HCT116 (cell line): ENCODE results near the gene EEPD1. TPM values are rescaled to one million over a fixed set of nuclear protein-coding genes. Genes with fewer than 3 reads are reported as not detected.

Experiments used
- ATAC-seq: fragments of 200-7000 bp; cut with Tn5 transposase; 2 replicates; pipeline ENCODE4 v1.9.1; 2020; ENCODE audit warnings: mild to moderate bottlenecking, moderate library complexity
- BruUV-seq: library from RNA; stranded (reverse); fragments of 400-500 nt; replicated peaks from 2 replicates; lab custom pipeline; 2021; lab: Mats Ljungman, UMichigan
- CTCF ChIA-PET: fragments of 300-600 bp; sonication (Branson Sonifier 250); formaldehyde crosslinking; loops from one replicate; lab custom pipeline; 2021; ENCODE audit warnings: antibody characterized with exemption; lab: Charles Lee
- POLR2A ChIA-PET: fragments of 300-600, 350-600 bp; sonication (Branson Sonifier 250); formaldehyde crosslinking; loops from one replicate; lab custom pipeline; 2021; ENCODE audit warnings: antibody characterized with exemption; lab: Charles Lee
- RAD21 ChIA-PET, 2 experiments: fragments of 300-600 bp; sonication (Branson Sonifier 250); formaldehyde crosslinking; loops; one replicate each; lab custom pipeline; 2023; ENCODE audit warnings: low total read pairs in 2 of 2; ENCODE audit not compliant: uncharacterized antibody in 2 of 2, unreplicated experiment in 2 of 2, low non-redundant PET in 1 of 2; lab: Charles Lee
- DNase-seq: peaks from one replicate; pipeline ENCODE4 v3.0.0-alpha.2; 2010; ENCODE audit warnings: low read depth, low spot score
- H2AFZ ChIP-seq: fragments of 200-600 bp; shearing (Covaris generic), sonication (generic); 2 replicates; pipeline ENCODE4 v1.6.1; 2017; ENCODE audit warnings: low read depth, mixed run types, mixed read lengths, antibody characterized with exemption, low read length; ENCODE audit not compliant: poor library complexity, severe bottlenecking
- H3K27ac ChIP-seq: 2 replicates; pipeline ENCODE4 v1.5.1; 2012; ENCODE audit warnings: low read depth, low read length
- H3K27me3 ChIP-seq: fragments of 200-600 bp; sonication (generic); 2 replicates; pipeline ENCODE4 v1.6.1; 2016; ENCODE audit warnings: mixed run types, low read length, mixed read lengths; ENCODE audit not compliant: insufficient read depth
- H3K36me3 ChIP-seq, 2 experiments: fragments of 200-500 bp in 1 of 2; fragments of 200-600 bp in 1 of 2; sonication (Bioruptor generic) in 1 of 2; sonication (generic) in 1 of 2; 2 replicates each; pipeline versions ENCODE4 v1.5.1 to v1.6.1; 2014 to 2016; ENCODE audit warnings: low read length in 2 of 2, inconsistent platforms in 1 of 2, mixed read lengths in 1 of 2, mixed run types in 1 of 2; ENCODE audit not compliant: insufficient read depth in 2 of 2, control insufficient read depth in 1 of 2
- H3K4me1 ChIP-seq, 2 experiments: fragments of 200-600 bp in 1 of 2; sonication (generic) in 1 of 2; 2 replicates each; pipeline versions ENCODE4 v1.5.1 to v1.6.1; 2012 to 2017; ENCODE audit warnings: low read length in 2 of 2, inconsistent platforms in 1 of 2, mild to moderate bottlenecking in 1 of 2, mixed read lengths in 1 of 2, mixed run types in 1 of 2, moderate library complexity in 1 of 2; ENCODE audit not compliant: insufficient read depth in 2 of 2, control insufficient read depth in 1 of 2
- H3K4me2 ChIP-seq: fragments of 200-600 bp; sonication (generic); 2 replicates; pipeline ENCODE4 v1.6.1; 2017; ENCODE audit warnings: mixed run types, low read length, mixed read lengths
- H3K4me3 ChIP-seq, 2 experiments: fragments of 200-600 bp in 1 of 2; sonication (generic) in 1 of 2; replicated peaks in 1 of 2; 2 replicates each; pipeline ENCODE4 v1.5.1; 2011 to 2016; ENCODE audit warnings: low read length in 2 of 2, control low read depth in 1 of 2, low read depth in 1 of 2, mild to moderate bottlenecking in 1 of 2, mixed read lengths in 1 of 2, mixed run types in 1 of 2
- H3K79me2 ChIP-seq: fragments of 200-600 bp; sonication (generic); 2 replicates; pipeline ENCODE4 v1.6.1; 2017; ENCODE audit warnings: mild to moderate bottlenecking, mixed run types, low read length, moderate library complexity, mixed read lengths; ENCODE audit not compliant: insufficient read depth
- H3K9ac ChIP-seq: fragments of 200-600 bp; sonication (generic); 2 replicates; pipeline ENCODE4 v1.6.1; 2016; ENCODE audit warnings: low read length, mixed read lengths
- H3K9me2 ChIP-seq: fragments of 200-600 bp; sonication (generic), shearing (Covaris generic); 2 replicates; pipeline ENCODE4 v1.6.1; 2017; ENCODE audit warnings: mixed run types, mild to moderate bottlenecking, moderate library complexity; ENCODE audit not compliant: insufficient read depth
- H3K9me3 ChIP-seq, 2 experiments: fragments of 200-500 bp in 1 of 2; fragments of 200-600 bp in 1 of 2; sonication (Bioruptor generic) in 1 of 2; sonication (generic) in 1 of 2; 2 replicates each; pipeline ENCODE4 v1.6.1; 2014 to 2017; ENCODE audit warnings: low read length in 2 of 2, mixed read lengths in 2 of 2, inconsistent platforms in 1 of 2, low read depth in 1 of 2, mild to moderate bottlenecking in 1 of 2, mixed run types in 1 of 2, moderate library complexity in 1 of 2; ENCODE audit not compliant: control insufficient read depth in 1 of 2, insufficient read depth in 1 of 2
- H4K20me1 ChIP-seq: fragments of 200-600 bp; sonication (generic), shearing (Covaris generic); 2 replicates; pipeline ENCODE4 v1.6.1; 2017; ENCODE audit warnings: mixed run types, mild to moderate bottlenecking, moderate library complexity; ENCODE audit not compliant: insufficient read depth
- CBX3 ChIP-seq: IDR thresholded peaks from 2 replicates; pipeline ENCODE4 v1.6.1; 2012; ENCODE audit warnings: low read depth
- CEBPB ChIP-seq: IDR thresholded peaks from 2 replicates; pipeline ENCODE4 v1.6.1; 2012; ENCODE audit warnings: low read depth
- EZH2 ChIP-seq: fragments of 200-600 bp; sonication (generic); IDR thresholded peaks from 2 replicates; pipeline ENCODE4 v1.6.1; 2017; ENCODE audit warnings: antibody characterized with exemption, mixed run types
- EZH2phosphoT487 ChIP-seq: fragments of 200-600 bp; IDR thresholded peaks from 2 replicates; pipeline ENCODE4 v1.6.1; 2018; ENCODE audit warnings: antibody characterized with exemption, borderline replicate concordance
- FOSL1 ChIP-seq: IDR thresholded peaks from 2 replicates; pipeline ENCODE4 v1.6.1; 2012; ENCODE audit warnings: low read depth
- SIN3A ChIP-seq: IDR thresholded peaks from 2 replicates; pipeline ENCODE4 v1.6.1; 2012; ENCODE audit warnings: low read depth
- SRF ChIP-seq: IDR thresholded peaks from 2 replicates; pipeline ENCODE4 v1.6.1; 2012; ENCODE audit warnings: low read depth
- ZFX ChIP-seq: fragments of 450-650 bp; IDR thresholded peaks from 2 replicates; pipeline ENCODE4 v1.6.1; 2017
- ZNF274 ChIP-seq: fragments of 200-500 bp; sonication (Bioruptor generic); IDR thresholded peaks from 2 replicates; pipeline ENCODE4 v1.6.1; 2014; ENCODE audit warnings: mild to moderate bottlenecking, low read depth, low read length, inconsistent platforms
- intact Hi-C: fragments of 100-400 bp; cut with micrococcal nuclease; formaldehyde crosslinking; loops from 2 replicates; pipeline ENCODE4 v1.10.0; 2022
- total RNA-seq: library from RNA; stranded (reverse); gene quantifications from one replicate; pipeline ENCODE4 v1.2.1, GENCODE V29; 2021; ENCODE audit not compliant: unreplicated experiment
- TF ChIP-seq, protein P1 (sequence below): IDR thresholded peaks from 2 replicates; pipeline ENCODE4 v1.6.1; 2011; ENCODE audit warnings: mild to moderate bottlenecking, low read length, moderate library complexity; ENCODE audit not compliant: insufficient replicate concordance; ENCODE audit errors: extremely low read depth
- TF ChIP-seq, protein P2 (sequence below): IDR thresholded peaks from 2 replicates; pipeline ENCODE4 v1.6.1; 2012; ENCODE audit warnings: low read depth
- TF ChIP-seq, protein P3 (sequence below): IDR thresholded peaks from 2 replicates; pipeline ENCODE4 v1.6.1; 2012
- TF ChIP-seq, protein P4 (sequence below): IDR thresholded peaks from 2 replicates; pipeline ENCODE4 v1.6.1; 2012
- TF ChIP-seq, protein P5 (sequence below), 3 experiments: fragments of 200-600 bp in 1 of 3; sonication (generic) in 1 of 3; IDR thresholded peaks in 2 of 3; conservative IDR thresholded peaks in 1 of 3; 2 replicates each; pipeline ENCODE4 v1.5.1; 2012 to 2017; ENCODE audit warnings: low read depth in 2 of 3, low read length in 2 of 3, antibody characterized with exemption in 1 of 3, borderline replicate concordance in 1 of 3, control low read depth in 1 of 3, mild to moderate bottlenecking in 1 of 3, mixed read lengths in 1 of 3, mixed run types in 1 of 3, moderate library complexity in 1 of 3; ENCODE audit not compliant: insufficient read depth in 1 of 3

The EEPD1 gene
- total RNA-seq, 1 experiment from 2014 or later: 4.2 TPM

DNA sequence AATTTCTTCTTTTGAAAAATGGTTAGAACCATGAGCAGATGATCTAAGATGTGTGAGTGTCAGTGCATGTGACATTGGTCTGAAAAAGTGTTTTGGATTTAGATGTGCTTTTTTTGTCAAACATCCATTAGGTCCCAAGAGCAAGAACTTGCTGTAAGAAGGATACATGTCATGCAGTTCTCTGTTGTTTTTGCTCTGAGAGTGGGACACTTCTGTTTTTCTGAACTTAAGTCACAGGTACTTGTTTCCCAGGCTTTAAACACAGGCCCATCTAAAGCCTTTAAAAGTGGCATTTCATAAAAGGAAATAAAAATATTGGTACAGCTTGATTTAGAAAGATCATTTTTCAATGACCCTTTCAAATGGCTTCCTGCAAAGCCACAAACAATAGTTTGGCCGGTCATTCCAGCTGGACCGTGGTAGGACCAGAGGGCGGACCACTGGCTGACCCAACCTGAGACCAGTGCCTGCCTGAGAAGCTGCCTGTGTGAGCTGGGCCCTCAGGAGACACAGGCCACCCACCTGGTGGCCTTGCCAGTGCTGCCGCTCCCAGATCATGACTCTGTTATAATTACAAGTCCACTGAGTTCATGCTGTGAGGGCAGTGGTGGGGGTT is 92.7 kb downstream of the EEPD1 start:
- POLR2A ChIA-PET: no interaction called here
- Histone ChIP-seq H3K9me3 (no peaks in the 10 kb centered on the region), H3K9ac (no peak overlapping the region), H4K20me1 (no peaks in the 10 kb centered on the region), H3K4me3 (no peak overlapping the region), H3K79me2 (no peaks in the 10 kb centered on the region), H3K36me3 (no peaks in the 10 kb centered on the region), H3K4me2 (no peak overlapping the region), H3K27ac (no peak overlapping the region), H3K9me2 (no peaks in the 10 kb centered on the region), H3K27me3 (no peaks in the 10 kb centered on the region), H2AFZ (no peak overlapping the region), H3K4me1 (no peaks in the 10 kb centered on the region)
- TF ChIP-seq SRF (no peak), CBX3 (no peak), ZFX (no peak), FOSL1 (no peak), EZH2 (no peak), SIN3A (no peak), CEBPB (no peak), ZNF274 (no peak), EZH2phosphoT487 (no peak)
- TF ChIP-seq, protein P1, sequence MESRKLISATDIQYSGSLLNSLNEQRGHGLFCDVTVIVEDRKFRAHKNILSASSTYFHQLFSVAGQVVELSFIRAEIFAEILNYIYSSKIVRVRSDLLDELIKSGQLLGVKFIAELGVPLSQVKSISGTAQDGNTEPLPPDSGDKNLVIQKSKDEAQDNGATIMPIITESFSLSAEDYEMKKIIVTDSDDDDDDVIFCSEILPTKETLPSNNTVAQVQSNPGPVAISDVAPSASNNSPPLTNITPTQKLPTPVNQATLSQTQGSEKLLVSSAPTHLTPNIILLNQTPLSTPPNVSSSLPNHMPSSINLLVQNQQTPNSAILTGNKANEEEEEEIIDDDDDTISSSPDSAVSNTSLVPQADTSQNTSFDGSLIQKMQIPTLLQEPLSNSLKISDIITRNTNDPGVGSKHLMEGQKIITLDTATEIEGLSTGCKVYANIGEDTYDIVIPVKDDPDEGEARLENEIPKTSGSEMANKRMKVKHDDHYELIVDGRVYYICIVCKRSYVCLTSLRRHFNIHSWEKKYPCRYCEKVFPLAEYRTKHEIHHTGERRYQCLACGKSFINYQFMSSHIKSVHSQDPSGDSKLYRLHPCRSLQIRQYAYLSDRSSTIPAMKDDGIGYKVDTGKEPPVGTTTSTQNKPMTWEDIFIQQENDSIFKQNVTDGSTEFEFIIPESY: no peak
- TF ChIP-seq, protein P2, sequence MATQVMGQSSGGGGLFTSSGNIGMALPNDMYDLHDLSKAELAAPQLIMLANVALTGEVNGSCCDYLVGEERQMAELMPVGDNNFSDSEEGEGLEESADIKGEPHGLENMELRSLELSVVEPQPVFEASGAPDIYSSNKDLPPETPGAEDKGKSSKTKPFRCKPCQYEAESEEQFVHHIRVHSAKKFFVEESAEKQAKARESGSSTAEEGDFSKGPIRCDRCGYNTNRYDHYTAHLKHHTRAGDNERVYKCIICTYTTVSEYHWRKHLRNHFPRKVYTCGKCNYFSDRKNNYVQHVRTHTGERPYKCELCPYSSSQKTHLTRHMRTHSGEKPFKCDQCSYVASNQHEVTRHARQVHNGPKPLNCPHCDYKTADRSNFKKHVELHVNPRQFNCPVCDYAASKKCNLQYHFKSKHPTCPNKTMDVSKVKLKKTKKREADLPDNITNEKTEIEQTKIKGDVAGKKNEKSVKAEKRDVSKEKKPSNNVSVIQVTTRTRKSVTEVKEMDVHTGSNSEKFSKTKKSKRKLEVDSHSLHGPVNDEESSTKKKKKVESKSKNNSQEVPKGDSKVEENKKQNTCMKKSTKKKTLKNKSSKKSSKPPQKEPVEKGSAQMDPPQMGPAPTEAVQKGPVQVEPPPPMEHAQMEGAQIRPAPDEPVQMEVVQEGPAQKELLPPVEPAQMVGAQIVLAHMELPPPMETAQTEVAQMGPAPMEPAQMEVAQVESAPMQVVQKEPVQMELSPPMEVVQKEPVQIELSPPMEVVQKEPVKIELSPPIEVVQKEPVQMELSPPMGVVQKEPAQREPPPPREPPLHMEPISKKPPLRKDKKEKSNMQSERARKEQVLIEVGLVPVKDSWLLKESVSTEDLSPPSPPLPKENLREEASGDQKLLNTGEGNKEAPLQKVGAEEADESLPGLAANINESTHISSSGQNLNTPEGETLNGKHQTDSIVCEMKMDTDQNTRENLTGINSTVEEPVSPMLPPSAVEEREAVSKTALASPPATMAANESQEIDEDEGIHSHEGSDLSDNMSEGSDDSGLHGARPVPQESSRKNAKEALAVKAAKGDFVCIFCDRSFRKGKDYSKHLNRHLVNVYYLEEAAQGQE: no peak
- TF ChIP-seq, protein P3, sequence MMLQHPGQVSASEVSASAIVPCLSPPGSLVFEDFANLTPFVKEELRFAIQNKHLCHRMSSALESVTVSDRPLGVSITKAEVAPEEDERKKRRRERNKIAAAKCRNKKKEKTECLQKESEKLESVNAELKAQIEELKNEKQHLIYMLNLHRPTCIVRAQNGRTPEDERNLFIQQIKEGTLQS: no peak
- TF ChIP-seq, protein P4, sequence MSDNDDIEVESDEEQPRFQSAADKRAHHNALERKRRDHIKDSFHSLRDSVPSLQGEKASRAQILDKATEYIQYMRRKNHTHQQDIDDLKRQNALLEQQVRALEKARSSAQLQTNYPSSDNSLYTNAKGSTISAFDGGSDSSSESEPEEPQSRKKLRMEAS: no peak
- TF ChIP-seq, protein P5, sequence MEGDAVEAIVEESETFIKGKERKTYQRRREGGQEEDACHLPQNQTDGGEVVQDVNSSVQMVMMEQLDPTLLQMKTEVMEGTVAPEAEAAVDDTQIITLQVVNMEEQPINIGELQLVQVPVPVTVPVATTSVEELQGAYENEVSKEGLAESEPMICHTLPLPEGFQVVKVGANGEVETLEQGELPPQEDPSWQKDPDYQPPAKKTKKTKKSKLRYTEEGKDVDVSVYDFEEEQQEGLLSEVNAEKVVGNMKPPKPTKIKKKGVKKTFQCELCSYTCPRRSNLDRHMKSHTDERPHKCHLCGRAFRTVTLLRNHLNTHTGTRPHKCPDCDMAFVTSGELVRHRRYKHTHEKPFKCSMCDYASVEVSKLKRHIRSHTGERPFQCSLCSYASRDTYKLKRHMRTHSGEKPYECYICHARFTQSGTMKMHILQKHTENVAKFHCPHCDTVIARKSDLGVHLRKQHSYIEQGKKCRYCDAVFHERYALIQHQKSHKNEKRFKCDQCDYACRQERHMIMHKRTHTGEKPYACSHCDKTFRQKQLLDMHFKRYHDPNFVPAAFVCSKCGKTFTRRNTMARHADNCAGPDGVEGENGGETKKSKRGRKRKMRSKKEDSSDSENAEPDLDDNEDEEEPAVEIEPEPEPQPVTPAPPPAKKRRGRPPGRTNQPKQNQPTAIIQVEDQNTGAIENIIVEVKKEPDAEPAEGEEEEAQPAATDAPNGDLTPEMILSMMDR (IDR thresholded peaks at IDR 0.05 in 2 of 3, conservative IDR thresholded peaks at IDR 0.05 in 1 of 3; ENCODE audit: borderline replicate concordance in 1 of 3, insufficient read depth in 1 of 3, low read depth in 2 of 3, low read length in 2 of 3): no peak
- ATAC-seq (no peak), DNase-seq (no peak)
- RAD21 ChIA-PET: no interaction called here
- no TSS peak for BruUV-seq
- intact Hi-C loops: no loop called here
- CTCF ChIA-PET: no interaction called here
